ENCODE data around the gene PPFIBP1.

Gene PPFIBP1

GRCh38 chr12:27523642-27524493, at the start of gene PPFIBP1:
TSS of gene PPFIBP1 (plus strand) at chr12:27524206. CDS start at chr12:27633397, 109,191 bp downstream.
- peak; percentile 95 to 97 for DNase-seq (ENCODE audit: low read depth in 2 of 2)

- peak; percentile 44 to 49 for DNase-seq (ENCODE audit: low read depth in 2 of 2)
These were observed 49.7 kb upstream of the PPFIBP1 start for GRCh38 chr12:27474344-27474743.

- no peak for DNase-seq (ENCODE audit: low read depth in 2 of 2)
These were observed 47.0 kb upstream of the PPFIBP1 start for GRCh38 chr12:27477049-27477448.

- DNase-seq (ENCODE audit: low read depth in 2 of 2), result no peak
These were observed 45.1 kb upstream of the PPFIBP1 start for GRCh38 chr12:27478949-27479348.

GRCh38 chr12:27480016-27480415, 44.0 kb upstream of the PPFIBP1 start:
- DNase-seq (ENCODE audit: low read depth in 2 of 2), result no peak

- DNase-seq (ENCODE audit: low read depth in 2 of 2), result no peak
These were observed 37.0 kb upstream of the PPFIBP1 start for GRCh38 chr12:27486961-27487360.

GRCh38 chr12:27488479-27488878, 35.5 kb upstream of the PPFIBP1 start:
- DNase-seq (ENCODE audit: low read depth in 2 of 2), result no peak

GRCh38 chr12:27491226-27491625, 32.8 kb upstream of the PPFIBP1 start:
- no peak for DNase-seq (ENCODE audit: low read depth in 2 of 2)

- no peak for DNase-seq (ENCODE audit: low read depth in 2 of 2)
These were observed 30.6 kb upstream of the PPFIBP1 start for GRCh38 chr12:27493260-27493940.

- no peak for DNase-seq (ENCODE audit: low read depth in 2 of 2)
These were observed 26.6 kb upstream of the PPFIBP1 start for GRCh38 chr12:27497446-27497845.

- no peak for DNase-seq (ENCODE audit: low read depth in 2 of 2)
These were observed 25.9 kb upstream of the PPFIBP1 start for GRCh38 chr12:27498149-27498548.

GRCh38 chr12:27498761-27499160, 25.2 kb upstream of the PPFIBP1 start:
- no peak for DNase-seq (ENCODE audit: low read depth in 2 of 2)

GRCh38 chr12:27499377-27499776, 24.6 kb upstream of the PPFIBP1 start:
- DNase-seq (ENCODE audit: low read depth in 2 of 2), result no peak

GRCh38 chr12:27500546-27500945, 23.5 kb upstream of the PPFIBP1 start:
- no peak for DNase-seq (ENCODE audit: low read depth in 2 of 2)

GRCh38 chr12:27502021-27502435, 22.0 kb upstream of the PPFIBP1 start:
- no peak for DNase-seq (ENCODE audit: low read depth in 2 of 2)

GRCh38 chr12:27504507-27504906, 19.5 kb upstream of the PPFIBP1 start:
- no peak for DNase-seq (ENCODE audit: low read depth in 2 of 2)

- DNase-seq (ENCODE audit: low read depth in 2 of 2), result peak; percentile 91 to 93
These were observed 18.9 kb upstream of the PPFIBP1 start for GRCh38 chr12:27505109-27505508.

GRCh38 chr12:27505761-27506160, 18.2 kb upstream of the PPFIBP1 start:
- no peak for DNase-seq (ENCODE audit: low read depth in 2 of 2)

GRCh38 chr12:27506645-27507189, 17.3 kb upstream of the PPFIBP1 start:
- no peak for DNase-seq (ENCODE audit: low read depth in 2 of 2)

GRCh38 chr12:27508736-27509431, 15.1 kb upstream of the PPFIBP1 start:
- no peak for DNase-seq (ENCODE audit: low read depth in 2 of 2)

GRCh38 chr12:27511031-27511722, 12.8 kb upstream of the PPFIBP1 start:
- peak; percentile 48 to 49 for DNase-seq (ENCODE audit: low read depth in 2 of 2)

- no peak for DNase-seq (ENCODE audit: low read depth in 2 of 2)
These were observed 12.3 kb upstream of the PPFIBP1 start for GRCh38 chr12:27511723-27512045.
